Stimulated activated naive CD8-positive, alpha-beta T cell treated with anti-CD3 and anti-CD28 coated beads, Interleukin-15, Interleukin-2, amounts not matched to agents 100 U/mL and 50 U/mL, for 24 hours (primary cell): ENCODE data around the gene ZFP36.
A peak's percentile ranks its signal among the peaks of the same experiment; 100 is the strongest.

Source experiments
- ATAC-seq: fragments of 150-1000 bp; cut with Tn5 transposase; one replicate; pipeline ENCODE4 v1.10.0; 2021
- DNase-seq: peaks from one replicate; pipeline ENCODE4 v3.0.0; 2021

ZFP36 gene

GRCh38 chr19:39419003-39419402 is 12.4 kb downstream of the ZFP36 start:
- ATAC-seq (no peak), DNase-seq (no peak)

- DNase-seq (no peak), ATAC-seq (no peak)
These were observed 14.1 kb downstream of the ZFP36 start for GRCh38 chr19:39420769-39421168.

- ATAC-seq, result no peak
- DNase-seq, result no peak
These were observed 15.4 kb downstream of the ZFP36 start for GRCh38 chr19:39422020-39422419.

- ATAC-seq (no peak), DNase-seq (no peak)
These were observed 16.8 kb downstream of the ZFP36 start for GRCh38 chr19:39423258-39424086.

- ATAC-seq (no peak), DNase-seq (no peak)
These were observed 18.3 kb downstream of the ZFP36 start for GRCh38 chr19:39424934-39425333.

- ATAC-seq, result no peak
These were observed 19.1 kb downstream of the ZFP36 start for GRCh38 chr19:39425744-39426143.

GRCh38 chr19:39426170-39426569 is 19.5 kb downstream of the ZFP36 start:
- ATAC-seq (no peak), DNase-seq (no peak)

More at GRCh38 chr19:39425744-39426143, 19.1 kb downstream of the ZFP36 start:
- no peak for DNase-seq

- DNase-seq (no peak), ATAC-seq (no peak)
These were observed 21.1 kb downstream of the ZFP36 start for GRCh38 chr19:39427707-39428106.

- DNase-seq (no peak), ATAC-seq (no peak)
These were observed 21.9 kb downstream of the ZFP36 start for GRCh38 chr19:39428283-39429112.

GRCh38 chr19:39430675-39431593 is 24.3 kb downstream of the ZFP36 start:
- DNase-seq (peak; percentile 63), ATAC-seq (peak; percentile 77)

GRCh38 chr19:39432677-39433025 is 26.0 kb downstream of the ZFP36 start:
- DNase-seq, result no peak
- no peak for ATAC-seq

- DNase-seq (no peak), ATAC-seq (no peak)
These were observed 26.9 kb downstream of the ZFP36 start for GRCh38 chr19:39433480-39434079.

- no peak for ATAC-seq
- DNase-seq, result no peak
These were observed 27.8 kb downstream of the ZFP36 start for GRCh38 chr19:39434123-39435076.

- ATAC-seq (peak; percentile 95), DNase-seq (peak; percentile 100)
These were observed 29.1 kb downstream of the ZFP36 start, which contains the start of gene RPS16 for GRCh38 chr19:39435499-39436349. Gene RPS16 (minus strand): TSS chr19:39435949. CDS start chr19:39435895, 54 bp downstream.

- DNase-seq (no peak), ATAC-seq (no peak)
These were observed 29.7 kb downstream of the ZFP36 start for GRCh38 chr19:39436350-39436716.

- DNase-seq (no peak), ATAC-seq (no peak)
These were observed 31.8 kb downstream of the ZFP36 start for GRCh38 chr19:39438270-39438934.

GRCh38 chr19:39444598-39445195 is 38.0 kb downstream of the ZFP36 start:
- ATAC-seq (no peak), DNase-seq (no peak)
